ENCODE results near the gene RENBP.

Gene RENBP

DNA sequence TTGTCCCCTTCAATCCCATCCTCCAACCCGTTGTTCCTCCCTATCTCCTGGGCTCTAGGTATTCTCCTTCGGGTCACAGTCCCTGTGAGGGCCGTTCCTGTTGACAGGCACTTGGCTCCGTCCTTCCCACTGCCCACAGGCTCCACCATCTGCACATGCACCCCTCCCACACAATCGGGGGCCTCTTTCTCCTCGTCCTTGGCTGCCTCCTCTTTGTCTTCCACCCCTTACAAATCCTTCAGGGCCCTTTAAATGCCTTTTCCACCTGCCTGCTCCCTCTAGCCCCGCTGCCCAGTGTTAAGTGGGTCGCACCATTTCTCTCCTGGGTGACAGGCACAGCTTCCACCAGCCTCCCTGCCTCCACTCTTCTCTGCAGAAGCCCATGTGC, 42.7 kb downstream of the RENBP start:
- H3F3A ChIP-seq (ENCODE audit: insufficient read depth, low read length) = peaks cover 3% of the 10 kb centered on the region; the same call in 1 of the 2 replicates
- no peak overlapping the region for H3K4me2 ChIP-seq (ENCODE audit: low read depth, low read length)
- no peak for DNase-seq
- no peaks in the 10 kb centered on the region for H4K20me1 ChIP-seq (ENCODE audit: insufficient read depth, low read length)
- no peaks in the 10 kb centered on the region for H3K9me2 ChIP-seq (replicated peaks; ENCODE audit: insufficient read depth, low read length)
- H3K4me3 ChIP-seq (ENCODE audit: low read length) = no peak overlapping the region
- H3K36me3 ChIP-seq (replicated peaks; ENCODE audit: insufficient read depth, low read length) = no peaks in the 10 kb centered on the region
- H3K27me3 ChIP-seq (replicated peaks; ENCODE audit: insufficient read depth, low read length) = no peaks in the 10 kb centered on the region
- no peaks in the 10 kb centered on the region for H3K9me3 ChIP-seq (replicated peaks; ENCODE audit: insufficient read depth, low read length)
- H3K27ac ChIP-seq (ENCODE audit: low read length) = no peak overlapping the region
- no peak overlapping the region for H3K9ac ChIP-seq (ENCODE audit: low read length)
- H2AFZ ChIP-seq (ENCODE audit: low read length) = no peak overlapping the region
- H3K4me1 ChIP-seq (ENCODE audit: low read length) = 0 out of 2 replicates have a peak, but pooled peaks cover 9% of the 10 kb centered on the region
- no peaks in the 10 kb centered on the region for H3K79me2 ChIP-seq (ENCODE audit: low read length)
- TF ChIP-seq EZH2phosphoT487 (IDR thresholded peaks at IDR 0.05; ENCODE audit: low read length) (no peak), EZH2 (optimal IDR thresholded peaks at IDR 0.05; ENCODE audit: low read depth, low read length) (no peak)
- TF ChIP-seq, protein P1, sequence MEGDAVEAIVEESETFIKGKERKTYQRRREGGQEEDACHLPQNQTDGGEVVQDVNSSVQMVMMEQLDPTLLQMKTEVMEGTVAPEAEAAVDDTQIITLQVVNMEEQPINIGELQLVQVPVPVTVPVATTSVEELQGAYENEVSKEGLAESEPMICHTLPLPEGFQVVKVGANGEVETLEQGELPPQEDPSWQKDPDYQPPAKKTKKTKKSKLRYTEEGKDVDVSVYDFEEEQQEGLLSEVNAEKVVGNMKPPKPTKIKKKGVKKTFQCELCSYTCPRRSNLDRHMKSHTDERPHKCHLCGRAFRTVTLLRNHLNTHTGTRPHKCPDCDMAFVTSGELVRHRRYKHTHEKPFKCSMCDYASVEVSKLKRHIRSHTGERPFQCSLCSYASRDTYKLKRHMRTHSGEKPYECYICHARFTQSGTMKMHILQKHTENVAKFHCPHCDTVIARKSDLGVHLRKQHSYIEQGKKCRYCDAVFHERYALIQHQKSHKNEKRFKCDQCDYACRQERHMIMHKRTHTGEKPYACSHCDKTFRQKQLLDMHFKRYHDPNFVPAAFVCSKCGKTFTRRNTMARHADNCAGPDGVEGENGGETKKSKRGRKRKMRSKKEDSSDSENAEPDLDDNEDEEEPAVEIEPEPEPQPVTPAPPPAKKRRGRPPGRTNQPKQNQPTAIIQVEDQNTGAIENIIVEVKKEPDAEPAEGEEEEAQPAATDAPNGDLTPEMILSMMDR (IDR thresholded peaks at IDR 0.05; ENCODE audit: low read length) = no peak

DNA sequence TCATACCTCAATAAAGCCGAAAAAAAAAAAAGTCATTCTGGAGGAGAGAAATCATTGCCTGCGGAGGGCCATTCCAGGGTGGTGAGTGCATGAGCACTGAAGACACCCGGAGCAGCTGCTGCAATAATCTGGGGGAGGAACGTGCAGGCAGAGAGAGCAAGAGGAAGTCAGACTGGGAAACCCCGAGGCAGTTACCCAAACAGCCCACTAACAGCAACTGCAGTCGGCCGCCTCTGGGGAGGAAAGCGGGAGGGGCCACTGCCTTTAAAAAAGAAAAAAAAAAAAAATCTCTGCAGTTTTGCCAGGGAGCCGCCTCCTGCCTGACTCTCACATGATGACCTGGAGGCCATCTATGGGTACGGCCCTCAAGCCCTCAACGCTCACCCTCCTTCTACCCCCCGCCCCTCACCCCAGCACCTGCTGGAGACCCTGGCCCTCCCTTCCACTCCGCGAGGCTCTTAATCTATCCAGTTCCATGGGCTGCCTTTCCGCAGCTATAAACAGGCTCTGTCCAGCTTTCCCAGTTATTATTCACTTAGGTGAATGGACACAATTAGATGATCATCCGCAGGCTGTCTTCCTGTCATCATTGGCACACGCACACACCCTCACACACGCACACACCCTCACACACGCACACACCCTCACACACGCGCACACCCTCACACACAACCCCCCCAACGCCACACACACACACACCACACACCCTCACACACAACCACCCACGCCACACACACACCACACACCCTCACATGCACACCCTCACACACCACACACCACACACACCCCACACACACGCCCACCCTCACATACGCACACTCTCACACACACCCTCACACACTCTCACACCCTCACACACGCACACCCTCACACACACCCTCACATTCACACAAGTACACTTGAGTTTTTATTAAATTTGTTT, 43.4 kb downstream of the RENBP start:
- TF ChIP-seq EZH2phosphoT487 (IDR thresholded peaks at IDR 0.05; ENCODE audit: low read length) (no peak), EZH2 (optimal IDR thresholded peaks at IDR 0.05; ENCODE audit: low read depth, low read length) (no peak)
- TF ChIP-seq, protein P1 (IDR thresholded peaks at IDR 0.05; ENCODE audit: low read length) = no peak
- H3K79me2 ChIP-seq (ENCODE audit: low read length) = no peaks in the 10 kb centered on the region
- H3K9ac ChIP-seq (ENCODE audit: low read length) = no peak overlapping the region
- no peaks in the 10 kb centered on the region for H4K20me1 ChIP-seq (ENCODE audit: insufficient read depth, low read length)
- DNase-seq = peak; percentile 78
- H3K36me3 ChIP-seq (replicated peaks; ENCODE audit: insufficient read depth, low read length) = no peaks in the 10 kb centered on the region
- H3K4me3 ChIP-seq (ENCODE audit: low read length) = no peak overlapping the region
- no peaks in the 10 kb centered on the region for H3K9me2 ChIP-seq (replicated peaks; ENCODE audit: insufficient read depth, low read length)
- no peaks in the 10 kb centered on the region for H3K9me3 ChIP-seq (replicated peaks; ENCODE audit: insufficient read depth, low read length)
- no peaks in the 10 kb centered on the region for H3K27me3 ChIP-seq (replicated peaks; ENCODE audit: insufficient read depth, low read length)
- no peak overlapping the region for H3K27ac ChIP-seq (ENCODE audit: low read length)
- peaks cover 3% of the 10 kb centered on the region; the same call in 1 of the 2 replicates for H3F3A ChIP-seq (ENCODE audit: insufficient read depth, low read length)
- H3K4me1 ChIP-seq (ENCODE audit: low read length) = 0 out of 2 replicates have a peak, but pooled peaks cover 9% of the 10 kb centered on the region
- no peak overlapping the region for H2AFZ ChIP-seq (ENCODE audit: low read length)
- H3K4me2 ChIP-seq (ENCODE audit: low read depth, low read length) = peak overlapping the region; percentile 60

DNA sequence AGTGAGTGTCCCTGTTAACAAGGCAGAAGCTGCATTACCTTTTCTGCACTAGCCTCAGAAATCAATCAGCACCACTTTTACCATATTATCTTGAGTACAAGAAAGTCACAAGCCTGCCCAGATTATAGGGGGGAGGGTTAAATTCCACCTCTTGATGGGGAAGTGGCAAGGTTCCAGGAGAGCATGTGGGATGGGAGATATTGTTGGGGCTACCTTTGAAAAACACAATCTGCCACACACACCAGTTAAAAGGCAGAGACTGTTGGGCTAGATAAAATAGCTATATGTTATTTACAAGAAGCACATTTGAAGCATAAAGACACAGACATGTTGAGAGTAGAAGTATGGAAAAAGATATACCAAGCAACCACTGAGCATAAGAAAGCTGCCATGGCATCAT, 46.5 kb downstream of the RENBP start:
- Histone ChIP-seq H3K4me2 (ENCODE audit: low read depth, low read length) (no peak overlapping the region), H3K27ac (ENCODE audit: low read length) (no peak overlapping the region), H3F3A (ENCODE audit: insufficient read depth, low read length) (peaks cover 3% of the 10 kb centered on the region; the same call in 1 of the 2 replicates), H3K27me3 (replicated peaks; ENCODE audit: insufficient read depth, low read length) (0 out of 2 replicates have a peak, but pooled peaks cover 5% of the 10 kb centered on the region), H3K9ac (ENCODE audit: low read length) (no peak overlapping the region), H3K9me2 (replicated peaks; ENCODE audit: insufficient read depth, low read length) (no peaks in the 10 kb centered on the region), H3K4me3 (ENCODE audit: low read length) (no peak overlapping the region), H2AFZ (ENCODE audit: low read length) (no peak overlapping the region), H3K9me3 (replicated peaks; ENCODE audit: insufficient read depth, low read length) (no peaks in the 10 kb centered on the region), H4K20me1 (ENCODE audit: insufficient read depth, low read length) (no peaks in the 10 kb centered on the region), H3K36me3 (replicated peaks; ENCODE audit: insufficient read depth, low read length) (no peaks in the 10 kb centered on the region), H3K4me1 (ENCODE audit: low read length) (0 out of 2 replicates have a peak, but pooled peaks cover 9% of the 10 kb centered on the region), H3K79me2 (ENCODE audit: low read length) (no peaks in the 10 kb centered on the region)
- DNase-seq = no peak
- TF ChIP-seq, protein P1 (IDR thresholded peaks at IDR 0.05; ENCODE audit: low read length) = no peak
- TF ChIP-seq EZH2phosphoT487 (IDR thresholded peaks at IDR 0.05; ENCODE audit: low read length) (no peak), EZH2 (optimal IDR thresholded peaks at IDR 0.05; ENCODE audit: low read depth, low read length) (no peak)

Data from MM.1S (cell line).